ENCODE measurements around the gene CHD8. TPM values are rescaled to one million over a fixed set of nuclear protein-coding genes. Genes with fewer than 3 reads are reported as not detected.

The CHD8 gene
- total and polyA plus RNA-seq, 2 of the 13 experiments (the other 11 are each of a cell fraction or from before 2014, with no cell fraction given): 35.1 to 79.6 TPM

- Histone ChIP-seq H2AFZ (ENCODE audit: low read length) (peak overlapping the region; percentile 77), H3K79me2 (ENCODE audit: insufficient read depth, low read length) (peaks cover 44% of the 10 kb centered on the region), H3K9ac (ENCODE audit: insufficient read depth, low read depth, low read length) (peak overlapping the region; percentile 92), H3K27me3 (ENCODE audit: control insufficient read depth in 1 of 2, insufficient read depth in 2 of 2, low read length in 2 of 2) (no peaks in the 10 kb centered on the region; a peak in 1 of 5 replicates), H3K4me2 (ENCODE audit: low read depth, low read length) (peak overlapping the region; percentile 78), H3K4me1 (ENCODE audit: insufficient read depth, low read length) (peaks cover 39% of the 10 kb centered on the region), H3K27ac (ENCODE audit: extremely low read length, insufficient read depth, low read length) (peak overlapping the region; percentile 92), H3K9me3 (ENCODE audit: low read length) (no peaks in the 10 kb centered on the region), H3K4me3 (replicated peaks in 1 of 3; ENCODE audit: insufficient read depth in 1 of 3, low read depth in 2 of 3, low read length in 3 of 3) (peak overlapping the region; percentile 74 to 97 (median 90)), H4K20me1 (ENCODE audit: insufficient read depth, low read length) (peaks cover 3% of the 10 kb centered on the region; the same call in 1 of the 2 replicates), H3K36me3 (replicated peaks in 1 of 2; ENCODE audit: control insufficient read depth in 1 of 2, insufficient read depth in 2 of 2, low read length in 2 of 2) (peaks cover 8 to 29% of the 10 kb centered on the region in 2 experiments)
- BruUV-seq (replicated peaks): TSS peak; percentile 87
- no peak for ATAC-seq
- intact Hi-C loops (cut with micrococcal nuclease; ENCODE audit: unreplicated experiment) (loop anchor here (1.0 to 10.0 kb wide), 4 partner anchors 52 to 170 kb away; partner anchors contain the start of gene TOX4), in situ Hi-C loops (cut with HindIII; ENCODE audit: extremely low pct_ligation_motif_present, low pct_unique_long_range_greater_than_20kb) (no loop called here)
- FAIRE-seq: no peak
- ChIA-PET CTCF (ENCODE audit: low intra/inter-chr PET ratio, low total read pairs) (no interaction called here), POLR2A (interaction anchor here (0.6 to 1.2 kb wide), 16 partner anchors 9 to 1041 kb away, joined by 3 to 20 read pairs (median 4); partner anchors contain the start of genes CHD8, METTL3, PARP2 and RAB2B)
- DNase-seq (ENCODE audit: low spot score): no peak
- WGBS (ENCODE audit: low lambda C conversion rate): 55% methylated on average over 12 of the region's 12 CpGs
- no peak for TF ChIP-seq ZNF546 (CRISPR knock-in tag; conservative IDR thresholded peaks at IDR 0.05)
- TF ChIP-seq MLLT10 (CRISPR knock-in tag; IDR thresholded peaks at IDR 0.05): peak; percentile 21; the same call in 1 of the 2 replicates
- TF ChIP-seq MYNN (CRISPR knock-in tag; IDR thresholded peaks at IDR 0.05; ENCODE audit: low read depth): no peak
- TF ChIP-seq ZBTB38 (CRISPR knock-in tag; IDR thresholded peaks at IDR 0.05): peak; percentile 29; the same call in 1 of the 2 replicates
- peak; percentile 46; the same call in 1 of the 2 replicates for TF ChIP-seq ZFP90 (CRISPR knock-in tag; IDR thresholded peaks at IDR 0.05; ENCODE audit: borderline replicate concordance)
- TF ChIP-seq, protein P1, sequence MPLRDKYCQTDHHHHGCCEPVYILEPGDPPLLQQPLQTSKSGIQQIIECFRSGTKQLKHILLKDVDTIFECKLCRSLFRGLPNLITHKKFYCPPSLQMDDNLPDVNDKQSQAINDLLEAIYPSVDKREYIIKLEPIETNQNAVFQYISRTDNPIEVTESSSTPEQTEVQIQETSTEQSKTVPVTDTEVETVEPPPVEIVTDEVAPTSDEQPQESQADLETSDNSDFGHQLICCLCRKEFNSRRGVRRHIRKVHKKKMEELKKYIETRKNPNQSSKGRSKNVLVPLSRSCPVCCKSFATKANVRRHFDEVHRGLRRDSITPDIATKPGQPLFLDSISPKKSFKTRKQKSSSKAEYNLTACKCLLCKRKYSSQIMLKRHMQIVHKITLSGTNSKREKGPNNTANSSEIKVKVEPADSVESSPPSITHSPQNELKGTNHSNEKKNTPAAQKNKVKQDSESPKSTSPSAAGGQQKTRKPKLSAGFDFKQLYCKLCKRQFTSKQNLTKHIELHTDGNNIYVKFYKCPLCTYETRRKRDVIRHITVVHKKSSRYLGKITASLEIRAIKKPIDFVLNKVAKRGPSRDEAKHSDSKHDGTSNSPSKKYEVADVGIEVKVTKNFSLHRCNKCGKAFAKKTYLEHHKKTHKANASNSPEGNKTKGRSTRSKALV (CRISPR knock-in tag; IDR thresholded peaks at IDR 0.05): 0 out of 2 replicates have a peak, but pooled peaks have one; percentile 33
- TF ChIP-seq AKAP8 (CRISPR knock-in tag; IDR thresholded peaks at IDR 0.05): 0 out of 2 replicates have a peak, but pooled peaks have one; percentile 18
- TF ChIP-seq, protein P2, sequence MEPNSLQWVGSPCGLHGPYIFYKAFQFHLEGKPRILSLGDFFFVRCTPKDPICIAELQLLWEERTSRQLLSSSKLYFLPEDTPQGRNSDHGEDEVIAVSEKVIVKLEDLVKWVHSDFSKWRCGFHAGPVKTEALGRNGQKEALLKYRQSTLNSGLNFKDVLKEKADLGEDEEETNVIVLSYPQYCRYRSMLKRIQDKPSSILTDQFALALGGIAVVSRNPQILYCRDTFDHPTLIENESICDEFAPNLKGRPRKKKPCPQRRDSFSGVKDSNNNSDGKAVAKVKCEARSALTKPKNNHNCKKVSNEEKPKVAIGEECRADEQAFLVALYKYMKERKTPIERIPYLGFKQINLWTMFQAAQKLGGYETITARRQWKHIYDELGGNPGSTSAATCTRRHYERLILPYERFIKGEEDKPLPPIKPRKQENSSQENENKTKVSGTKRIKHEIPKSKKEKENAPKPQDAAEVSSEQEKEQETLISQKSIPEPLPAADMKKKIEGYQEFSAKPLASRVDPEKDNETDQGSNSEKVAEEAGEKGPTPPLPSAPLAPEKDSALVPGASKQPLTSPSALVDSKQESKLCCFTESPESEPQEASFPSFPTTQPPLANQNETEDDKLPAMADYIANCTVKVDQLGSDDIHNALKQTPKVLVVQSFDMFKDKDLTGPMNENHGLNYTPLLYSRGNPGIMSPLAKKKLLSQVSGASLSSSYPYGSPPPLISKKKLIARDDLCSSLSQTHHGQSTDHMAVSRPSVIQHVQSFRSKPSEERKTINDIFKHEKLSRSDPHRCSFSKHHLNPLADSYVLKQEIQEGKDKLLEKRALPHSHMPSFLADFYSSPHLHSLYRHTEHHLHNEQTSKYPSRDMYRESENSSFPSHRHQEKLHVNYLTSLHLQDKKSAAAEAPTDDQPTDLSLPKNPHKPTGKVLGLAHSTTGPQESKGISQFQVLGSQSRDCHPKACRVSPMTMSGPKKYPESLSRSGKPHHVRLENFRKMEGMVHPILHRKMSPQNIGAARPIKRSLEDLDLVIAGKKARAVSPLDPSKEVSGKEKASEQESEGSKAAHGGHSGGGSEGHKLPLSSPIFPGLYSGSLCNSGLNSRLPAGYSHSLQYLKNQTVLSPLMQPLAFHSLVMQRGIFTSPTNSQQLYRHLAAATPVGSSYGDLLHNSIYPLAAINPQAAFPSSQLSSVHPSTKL (CRISPR knock-in tag; IDR thresholded peaks at IDR 0.05): 0 out of 2 replicates have a peak, but pooled peaks have one; percentile 1
- TF ChIP-seq RXRA (CRISPR knock-in tag; IDR thresholded peaks at IDR 0.05): peak; percentile 7; the same call in 1 of the 2 replicates
- no peak for TF ChIP-seq PLRG1 (conservative IDR thresholded peaks at IDR 0.05)
- TF ChIP-seq NCOA1 (CRISPR knock-in tag; IDR thresholded peaks at IDR 0.05): 0 out of 2 replicates have a peak, but pooled peaks have one; percentile 80
- TF ChIP-seq MED8 (CRISPR knock-in tag; IDR thresholded peaks at IDR 0.05; ENCODE audit: insufficient replicate concordance): no peak
- TF ChIP-seq NAIF1 (CRISPR knock-in tag; IDR thresholded peaks at IDR 0.05; ENCODE audit: borderline replicate concordance): no peak
- no peak for TF ChIP-seq ZNF230 (CRISPR knock-in tag; IDR thresholded peaks at IDR 0.05)
- TF ChIP-seq JUNB (CRISPR knock-in tag; IDR thresholded peaks at IDR 0.05; ENCODE audit: borderline replicate concordance): no peak
- TF ChIP-seq HINFP (CRISPR knock-in tag; IDR thresholded peaks at IDR 0.05; ENCODE audit: low read depth): 0 out of 2 replicates have a peak, but pooled peaks have one; percentile 35
- TF ChIP-seq AHR (CRISPR knock-in tag; IDR thresholded peaks at IDR 0.05): peak; percentile 74; the same call in 1 of the 2 replicates
- 0 out of 2 replicates have a peak, but pooled peaks have one; percentile 76 for TF ChIP-seq ZNF569 (CRISPR knock-in tag; IDR thresholded peaks at IDR 0.05; ENCODE audit: borderline replicate concordance)
These were observed 71.5 kb downstream of the CHD8 start for GRCh38 chr14:21384494-21384851.
